Peyer's patch (tissue), 4 donors: Measurements from ENCODE around the gene EXOC3L4.

ENCODE experiments used
- CTCF ChIP-seq, 6 experiments: fragments of 450-650 bp in 4 of 6; fragments of 200-600 bp in 2 of 6; sonication (generic) in 1 of 6; IDR thresholded peaks; one replicate each; pipeline ENCODE4 v1.5.1; 2017 to 2019; ENCODE audit warnings: antibody characterized with exemption in 6 of 6, mild to moderate bottlenecking in 3 of 6, moderate library complexity in 1 of 6
- POLR2A ChIP-seq, 2 donors: fragments of 450-650 bp; IDR thresholded peaks; one replicate each; pipeline ENCODE4 v1.5.1; 2017; ENCODE audit warnings: antibody characterized with exemption in 2 of 2, mild to moderate bottlenecking in 2 of 2, moderate library complexity in 2 of 2

GRCh38 chr14:103045371-103045869 lies 49.1 kb upstream of the EXOC3L4 start:
- TF ChIP-seq CTCF (IDR thresholded peaks at IDR 0.05), result no peak
- TF ChIP-seq POLR2A (IDR thresholded peaks at IDR 0.05), result no peak
